Neural cell (in vitro differentiated cells): ENCODE measurements around the gene STPG4. TPM values are rescaled to one million over a fixed set of nuclear protein-coding genes. Genes with fewer than 3 reads are reported as not detected.

Experiments used
- H2AFZ ChIP-seq: fragments of 200-600, 300-800 bp; sonication (generic), shearing (Covaris generic); 2 replicates; pipeline ENCODE4 v1.6.0; 2014; ENCODE audit warnings: low read depth, mild to moderate bottlenecking, antibody characterized with exemption, low read length, moderate library complexity
- H3F3A ChIP-seq: fragments of 200-600 bp; shearing (Covaris generic); 2 replicates; pipeline ENCODE4 v1.6.1; 2016; ENCODE audit warnings: mild to moderate bottlenecking, moderate library complexity, mixed read lengths, antibody characterized with exemption, low read length; ENCODE audit not compliant: insufficient read depth, poor library complexity, severe bottlenecking
- H3K27ac ChIP-seq: fragments of 200-600, 300-800 bp; sonication (generic), shearing (Covaris generic); 2 replicates; pipeline ENCODE4 v1.5.1; 2014; ENCODE audit warnings: mild to moderate bottlenecking, low read length, moderate library complexity
- H3K27me3 ChIP-seq: fragments of 300-800, 200-600 bp; sonication (generic), shearing (Covaris generic); 2 replicates; pipeline ENCODE4 v1.6.0; 2014; ENCODE audit warnings: mild to moderate bottlenecking, low read depth, low read length, moderate library complexity; ENCODE audit not compliant: insufficient read depth
- H3K36me3 ChIP-seq: fragments of 300-800, 200-600 bp; sonication (generic), shearing (Covaris generic); 2 replicates; pipeline ENCODE4 v1.5.1; 2014; ENCODE audit warnings: mild to moderate bottlenecking, antibody characterized with exemption, low read length, moderate library complexity; ENCODE audit not compliant: insufficient read depth
- H3K4me2 ChIP-seq: fragments of 300-800, 200-600 bp; sonication (generic), shearing (Covaris generic); 2 replicates; pipeline ENCODE4 v1.6.0; 2014; ENCODE audit warnings: mild to moderate bottlenecking, low read length
- H3K4me3 ChIP-seq: fragments of 300-800, 200-600 bp; sonication (generic), shearing (Covaris generic); 2 replicates; pipeline ENCODE4 v1.5.1; 2014; ENCODE audit warnings: mild to moderate bottlenecking, low read length, moderate library complexity
- H3K79me2 ChIP-seq: fragments of 200-600 bp; shearing (Covaris generic); replicated peaks from 2 replicates; pipeline ENCODE4 v1.6.0; 2014; ENCODE audit warnings: mild to moderate bottlenecking, low read length, moderate library complexity; ENCODE audit not compliant: insufficient read depth
- H3K9ac ChIP-seq: fragments of 300-800, 200-600 bp; sonication (generic), shearing (Covaris generic); 2 replicates; pipeline ENCODE4 v1.6.1; 2016; ENCODE audit warnings: mild to moderate bottlenecking, low read length, mixed read lengths
- H3K9me2 ChIP-seq: fragments of 200-600 bp; shearing (Covaris generic); 2 replicates; pipeline ENCODE4 v1.6.1; 2016; ENCODE audit warnings: mild to moderate bottlenecking, low read length, mixed read lengths; ENCODE audit not compliant: insufficient read depth
- H3K9me3 ChIP-seq: fragments of 200-600, 300-800 bp; sonication (generic), shearing (Covaris generic); 2 replicates; pipeline ENCODE4 v1.6.1; 2016; ENCODE audit warnings: mild to moderate bottlenecking, mixed run types, low read length, moderate library complexity, mixed read lengths
- H4K20me1 ChIP-seq: fragments of 200-600 bp; shearing (Covaris generic); 2 replicates; pipeline ENCODE4 v1.6.1; 2016; ENCODE audit warnings: mild to moderate bottlenecking, mixed run types; ENCODE audit not compliant: insufficient read depth
- EP300 ChIP-seq: fragments of 450-650 bp; conservative IDR thresholded peaks from 2 replicates; pipeline ENCODE4 v1.6.1; 2014; ENCODE audit warnings: antibody characterized with exemption, mild to moderate bottlenecking, moderate library complexity; ENCODE audit not compliant: poor library complexity, severe bottlenecking
- EZH2 ChIP-seq: fragments of 200-600, 300-800 bp; shearing (Covaris generic), sonication (generic); IDR thresholded peaks from 2 replicates; pipeline ENCODE4 v1.6.1; 2014; ENCODE audit warnings: antibody characterized with exemption, low read length, borderline replicate concordance, mild to moderate bottlenecking; ENCODE audit not compliant: insufficient read depth, poor library complexity, severe bottlenecking
- MXI1 ChIP-seq: fragments of 450-650 bp; conservative IDR thresholded peaks from 2 replicates; pipeline ENCODE4 v1.6.1; 2014; ENCODE audit warnings: antibody characterized with exemption, mild to moderate bottlenecking; ENCODE audit not compliant: poor library complexity, severe bottlenecking
- POLR2AphosphoS5 ChIP-seq: IDR thresholded peaks from 2 replicates; pipeline ENCODE4 v1.6.1; 2012
- RAD21 ChIP-seq: fragments of 450-650 bp; conservative IDR thresholded peaks from 2 replicates; pipeline ENCODE4 v1.6.1; 2014; ENCODE audit warnings: antibody characterized with exemption, mild to moderate bottlenecking, moderate library complexity
- SMC3 ChIP-seq: fragments of 450-650 bp; conservative IDR thresholded peaks from 2 replicates; pipeline ENCODE4 v1.6.1; 2014; ENCODE audit warnings: antibody characterized with exemption, mild to moderate bottlenecking, moderate library complexity; ENCODE audit not compliant: poor library complexity
- TAF1 ChIP-seq: IDR thresholded peaks from 2 replicates; pipeline ENCODE4 v1.6.1; 2012; ENCODE audit warnings: low read depth
- polyA plus RNA-seq: library from polyadenylated mRNA; depleted of rRNA; stranded (reverse); fragments of >200 nt; gene quantifications from 2 replicates; pipeline ENCODE4 v1.2.3, GENCODE V29; 2014
- TF ChIP-seq, protein P1 (sequence below): fragments of 450-650 bp; IDR thresholded peaks from 2 replicates; pipeline ENCODE4 v1.5.1; 2014; ENCODE audit warnings: antibody characterized with exemption, mild to moderate bottlenecking, moderate library complexity; ENCODE audit not compliant: poor library complexity, severe bottlenecking
- TF ChIP-seq, protein P2 (sequence below): IDR thresholded peaks from 2 replicates; pipeline ENCODE4 v1.6.1; 2012; ENCODE audit warnings: borderline replicate concordance

Gene STPG4
- polyA plus RNA-seq, 1 donor from 2014 or later: not detected

GRCh38 chr2:47056868-47057686 is 98.0 kb downstream of the STPG4 start:
- Histone ChIP-seq H3K27me3 (no peaks in the 10 kb centered on the region), H3K9me3 (no peaks in the 10 kb centered on the region), H3K9ac (no peak overlapping the region), H3K9me2 (no peaks in the 10 kb centered on the region), H3K27ac (no peak overlapping the region), H2AFZ (no peak overlapping the region), H3F3A (no peaks in the 10 kb centered on the region), H3K4me2 (no peak overlapping the region), H4K20me1 (no peaks in the 10 kb centered on the region), H3K4me3 (no peak overlapping the region), H3K79me2 (no peaks in the 10 kb centered on the region), H3K36me3 (no peaks in the 10 kb centered on the region)
- TF ChIP-seq RAD21: no peak
- no peak for TF ChIP-seq EP300
- no peak for TF ChIP-seq SMC3
- TF ChIP-seq, protein P1, sequence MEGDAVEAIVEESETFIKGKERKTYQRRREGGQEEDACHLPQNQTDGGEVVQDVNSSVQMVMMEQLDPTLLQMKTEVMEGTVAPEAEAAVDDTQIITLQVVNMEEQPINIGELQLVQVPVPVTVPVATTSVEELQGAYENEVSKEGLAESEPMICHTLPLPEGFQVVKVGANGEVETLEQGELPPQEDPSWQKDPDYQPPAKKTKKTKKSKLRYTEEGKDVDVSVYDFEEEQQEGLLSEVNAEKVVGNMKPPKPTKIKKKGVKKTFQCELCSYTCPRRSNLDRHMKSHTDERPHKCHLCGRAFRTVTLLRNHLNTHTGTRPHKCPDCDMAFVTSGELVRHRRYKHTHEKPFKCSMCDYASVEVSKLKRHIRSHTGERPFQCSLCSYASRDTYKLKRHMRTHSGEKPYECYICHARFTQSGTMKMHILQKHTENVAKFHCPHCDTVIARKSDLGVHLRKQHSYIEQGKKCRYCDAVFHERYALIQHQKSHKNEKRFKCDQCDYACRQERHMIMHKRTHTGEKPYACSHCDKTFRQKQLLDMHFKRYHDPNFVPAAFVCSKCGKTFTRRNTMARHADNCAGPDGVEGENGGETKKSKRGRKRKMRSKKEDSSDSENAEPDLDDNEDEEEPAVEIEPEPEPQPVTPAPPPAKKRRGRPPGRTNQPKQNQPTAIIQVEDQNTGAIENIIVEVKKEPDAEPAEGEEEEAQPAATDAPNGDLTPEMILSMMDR: no peak
- no peak for TF ChIP-seq POLR2AphosphoS5
- TF ChIP-seq MXI1: no peak
- TF ChIP-seq EZH2: no peak
- TF ChIP-seq TAF1: no peak
- TF ChIP-seq, protein P2, sequence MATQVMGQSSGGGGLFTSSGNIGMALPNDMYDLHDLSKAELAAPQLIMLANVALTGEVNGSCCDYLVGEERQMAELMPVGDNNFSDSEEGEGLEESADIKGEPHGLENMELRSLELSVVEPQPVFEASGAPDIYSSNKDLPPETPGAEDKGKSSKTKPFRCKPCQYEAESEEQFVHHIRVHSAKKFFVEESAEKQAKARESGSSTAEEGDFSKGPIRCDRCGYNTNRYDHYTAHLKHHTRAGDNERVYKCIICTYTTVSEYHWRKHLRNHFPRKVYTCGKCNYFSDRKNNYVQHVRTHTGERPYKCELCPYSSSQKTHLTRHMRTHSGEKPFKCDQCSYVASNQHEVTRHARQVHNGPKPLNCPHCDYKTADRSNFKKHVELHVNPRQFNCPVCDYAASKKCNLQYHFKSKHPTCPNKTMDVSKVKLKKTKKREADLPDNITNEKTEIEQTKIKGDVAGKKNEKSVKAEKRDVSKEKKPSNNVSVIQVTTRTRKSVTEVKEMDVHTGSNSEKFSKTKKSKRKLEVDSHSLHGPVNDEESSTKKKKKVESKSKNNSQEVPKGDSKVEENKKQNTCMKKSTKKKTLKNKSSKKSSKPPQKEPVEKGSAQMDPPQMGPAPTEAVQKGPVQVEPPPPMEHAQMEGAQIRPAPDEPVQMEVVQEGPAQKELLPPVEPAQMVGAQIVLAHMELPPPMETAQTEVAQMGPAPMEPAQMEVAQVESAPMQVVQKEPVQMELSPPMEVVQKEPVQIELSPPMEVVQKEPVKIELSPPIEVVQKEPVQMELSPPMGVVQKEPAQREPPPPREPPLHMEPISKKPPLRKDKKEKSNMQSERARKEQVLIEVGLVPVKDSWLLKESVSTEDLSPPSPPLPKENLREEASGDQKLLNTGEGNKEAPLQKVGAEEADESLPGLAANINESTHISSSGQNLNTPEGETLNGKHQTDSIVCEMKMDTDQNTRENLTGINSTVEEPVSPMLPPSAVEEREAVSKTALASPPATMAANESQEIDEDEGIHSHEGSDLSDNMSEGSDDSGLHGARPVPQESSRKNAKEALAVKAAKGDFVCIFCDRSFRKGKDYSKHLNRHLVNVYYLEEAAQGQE: no peak

DNA sequence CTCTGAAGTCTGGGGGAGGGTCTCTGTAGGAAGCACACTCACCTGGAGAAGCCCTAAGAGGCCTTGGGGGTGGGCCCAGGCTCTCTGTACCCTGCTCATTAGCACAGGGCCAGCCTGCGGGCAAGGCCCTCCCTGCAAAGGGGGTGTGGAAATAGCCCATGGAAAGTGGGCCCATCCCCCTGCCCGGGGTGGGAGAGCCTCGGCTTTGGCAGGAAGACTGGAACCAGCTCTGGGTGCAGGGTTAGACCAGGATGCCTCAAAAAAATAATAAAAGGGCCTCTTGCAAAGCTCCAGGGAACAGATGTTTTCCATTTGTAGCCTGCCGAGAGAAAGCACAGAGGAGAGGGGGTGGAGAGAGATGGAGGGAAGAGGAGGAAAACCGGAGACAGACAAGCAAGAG is 98.7 kb downstream of the STPG4 start:
- Histone ChIP-seq H3K79me2 (no peaks in the 10 kb centered on the region), H3K9me2 (no peaks in the 10 kb centered on the region), H3K9me3 (no peaks in the 10 kb centered on the region), H3F3A (no peaks in the 10 kb centered on the region), H3K4me3 (no peak overlapping the region), H3K36me3 (no peaks in the 10 kb centered on the region), H3K4me2 (no peak overlapping the region), H3K9ac (no peak overlapping the region), H2AFZ (no peak overlapping the region), H3K27me3 (no peaks in the 10 kb centered on the region), H4K20me1 (no peaks in the 10 kb centered on the region), H3K27ac (no peak overlapping the region)
- TF ChIP-seq SMC3: no peak
- TF ChIP-seq EP300: no peak
- no peak for TF ChIP-seq POLR2AphosphoS5
- TF ChIP-seq TAF1: no peak
